Activated CD4-positive, alpha-beta T cell treated with anti-CD3 and anti-CD28 coated beads for 24 hours (primary cell): ENCODE results near the gene PCDHGC4.

Source experiments
- DNase-seq, 2 donors: peaks; one replicate each; pipeline ENCODE4 v3.0.0-alpha.2; 2020; ENCODE audit warnings: low read depth in 2 of 2

Gene PCDHGC4

DNA sequence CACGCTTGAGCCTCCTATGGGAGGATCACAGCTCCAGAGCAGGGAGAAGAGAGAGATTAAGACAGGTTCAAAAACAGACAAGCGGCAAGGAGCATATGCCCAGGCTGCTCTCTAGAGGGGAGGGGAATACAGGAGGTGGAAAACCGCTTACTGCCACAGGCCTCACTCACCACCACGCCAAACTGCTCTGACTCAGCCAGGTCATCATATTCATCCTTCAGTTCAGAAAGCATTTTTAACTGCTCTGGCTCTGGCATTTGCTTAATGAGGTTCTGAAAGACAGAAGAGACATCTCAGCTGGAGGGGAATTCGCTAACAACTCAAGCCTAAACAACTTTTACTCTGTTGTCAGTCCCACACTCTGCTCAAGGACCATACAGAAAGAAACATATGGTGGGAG is 44.2 kb downstream of the PCDHGC4 start:
- no peak for DNase-seq

DNA sequence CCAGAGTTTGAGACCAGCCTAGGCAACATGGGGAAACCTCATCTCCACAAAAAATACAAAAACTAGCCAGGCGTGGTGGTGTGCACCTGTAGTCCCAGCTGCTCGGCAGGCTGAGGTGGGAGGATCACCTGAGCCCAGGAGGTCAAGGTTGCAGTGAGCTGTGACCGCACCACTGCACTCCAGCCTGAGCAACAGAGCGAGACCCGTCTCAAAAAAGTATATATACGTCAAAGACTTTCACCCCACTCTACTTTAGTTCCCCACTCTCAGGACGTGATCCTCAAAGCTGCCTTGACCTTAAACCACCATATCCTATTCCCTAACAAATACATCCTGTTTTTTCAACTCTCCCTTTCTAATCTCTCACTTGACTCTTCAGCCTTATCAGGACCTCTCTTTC is 45.0 kb downstream of the PCDHGC4 start:
- DNase-seq, result no peak

DNA sequence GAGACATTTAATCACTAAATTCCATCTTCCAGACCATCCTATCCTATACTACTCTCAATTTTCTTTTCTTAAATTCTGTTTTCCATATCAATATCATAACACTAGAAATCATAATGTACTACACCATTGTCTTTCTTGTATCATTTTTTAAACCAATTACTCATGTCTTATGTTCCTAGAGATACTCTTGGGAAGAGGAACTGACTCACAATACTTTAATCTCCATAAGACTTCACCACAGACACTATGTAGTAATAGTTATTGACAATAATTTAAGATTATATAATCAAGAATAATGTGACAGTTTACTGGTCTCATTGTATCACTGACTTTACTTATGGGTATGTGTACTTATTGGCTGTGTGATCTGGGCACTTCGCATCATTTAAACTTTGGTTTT is 47.9 kb downstream of the PCDHGC4 start:
- no peak for DNase-seq

DNA sequence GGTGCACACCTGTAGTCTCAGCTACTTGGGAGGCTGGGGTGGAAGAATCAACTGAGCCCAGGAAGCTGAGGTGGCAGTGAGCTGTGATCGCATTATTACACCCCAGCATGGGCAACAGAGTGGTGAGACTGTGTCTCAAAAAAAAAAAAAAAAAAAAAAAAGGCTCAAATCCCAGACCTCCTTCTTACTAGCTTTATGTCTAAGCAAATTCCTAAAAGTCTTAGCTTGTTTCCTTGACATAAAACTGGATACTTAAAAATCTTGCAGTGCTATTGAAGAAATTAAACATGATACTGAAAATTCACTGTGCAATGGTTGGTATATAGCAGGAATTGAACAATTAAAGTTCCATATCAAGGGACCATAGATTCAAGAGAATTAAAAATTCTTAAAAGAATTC is 49.1 kb downstream of the PCDHGC4 start:
- DNase-seq, result no peak

DNA sequence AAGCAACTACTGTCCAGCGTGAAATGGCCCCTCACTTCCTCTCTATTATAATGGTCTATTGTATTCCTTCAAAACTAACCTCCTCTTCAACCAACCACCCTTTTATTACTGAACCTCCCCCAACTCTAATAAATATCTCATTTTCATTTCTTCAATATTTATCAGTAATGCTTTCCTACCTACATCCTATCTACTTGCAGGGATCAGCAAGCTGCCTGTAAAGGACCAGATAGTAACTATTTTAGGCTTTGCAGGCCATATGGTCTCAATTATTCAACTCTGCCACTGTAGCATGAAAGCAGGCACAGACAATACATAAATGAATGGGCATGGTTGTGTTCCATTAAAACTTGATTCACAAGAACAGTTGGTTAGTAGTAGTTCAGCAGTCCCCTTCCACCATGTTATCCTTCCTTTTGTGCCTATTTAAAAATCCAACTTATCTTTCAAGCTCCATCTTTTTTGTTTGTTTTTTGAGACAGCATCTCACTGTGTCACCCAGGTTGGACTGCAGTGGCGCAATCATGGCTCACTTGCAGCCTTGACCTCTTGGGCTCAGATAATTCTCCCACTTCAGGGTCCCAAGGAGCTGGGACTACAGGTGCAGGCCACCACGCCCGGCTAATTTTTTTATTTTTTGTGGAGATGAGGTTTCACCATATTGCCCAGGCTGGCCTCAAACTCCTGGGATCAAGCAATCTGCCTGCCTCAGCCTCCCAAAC is 49.8 kb downstream of the PCDHGC4 start:
- no peak for DNase-seq
